Stomach (tissue), 4 donors: Measurements from ENCODE around the gene MEAK7.

Experiments used
- POLR2A ChIP-seq, 4 donors: fragments of 450-650 bp; IDR thresholded peaks; one replicate each; pipeline ENCODE4 v1.6.1; 2016; ENCODE audit warnings: antibody characterized with exemption in 4 of 4, control low read depth in 2 of 4, mild to moderate bottlenecking in 1 of 4, moderate library complexity in 1 of 4
- POLR2AphosphoS5 ChIP-seq, 3 donors: sonication (generic); formaldehyde crosslinking; IDR thresholded peaks; one replicate each; pipeline ENCODE4 v1.6.1; 2016; ENCODE audit warnings: antibody characterized with exemption in 3 of 3
- TF ChIP-seq, protein P1 (sequence below), 7 experiments: fragments of 450-650 bp in 4 of 7; fragments of 200-600 bp in 3 of 7; sonication (generic) in 3 of 7; IDR thresholded peaks; one replicate each; pipeline ENCODE4 v1.5.1; 2016 to 2019; ENCODE audit warnings: antibody characterized with exemption in 7 of 7, control low read depth in 2 of 7, mild to moderate bottlenecking in 1 of 7

DNA sequence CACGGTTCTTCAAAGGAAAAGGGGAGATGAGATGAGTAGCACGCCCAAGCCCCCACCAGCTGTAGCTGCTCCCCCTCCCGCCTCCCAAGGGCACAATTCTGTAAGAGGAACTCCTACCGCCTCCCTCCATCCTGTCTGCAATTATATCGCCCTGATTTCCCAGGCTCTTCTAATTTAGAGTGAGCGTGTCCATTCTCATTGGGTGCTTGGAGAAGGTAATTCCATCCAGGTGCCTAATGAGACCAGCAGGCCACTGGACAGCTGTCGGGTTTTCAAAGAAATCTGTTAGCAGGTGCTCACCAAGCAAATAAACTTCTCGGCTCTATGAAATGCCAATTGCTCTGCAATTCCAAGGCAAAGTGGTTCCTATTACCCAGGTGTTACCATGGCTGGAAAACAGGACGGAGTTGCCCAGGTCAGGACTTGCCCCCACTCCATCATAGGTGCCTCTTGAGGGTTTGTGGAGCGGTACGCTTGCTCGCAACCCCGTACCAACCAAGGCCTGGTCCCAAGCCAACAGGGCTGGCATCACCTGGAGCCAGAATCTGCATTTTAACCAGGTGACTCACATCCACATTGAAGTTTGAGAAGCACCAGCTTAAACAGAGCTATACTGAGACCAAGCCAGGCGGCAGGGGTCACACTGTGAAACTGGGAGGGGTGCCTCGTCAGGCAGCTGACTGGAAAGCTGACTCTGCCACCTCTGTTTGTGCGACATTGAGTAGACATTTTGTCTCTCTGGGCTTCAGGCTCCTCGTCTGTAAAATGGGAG lies 16.5 kb upstream of the MEAK7 start:
- TF ChIP-seq POLR2AphosphoS5 (IDR thresholded peaks at IDR 0.05) (no peak), POLR2A (IDR thresholded peaks at IDR 0.05) (no peak)
- TF ChIP-seq, protein P1, sequence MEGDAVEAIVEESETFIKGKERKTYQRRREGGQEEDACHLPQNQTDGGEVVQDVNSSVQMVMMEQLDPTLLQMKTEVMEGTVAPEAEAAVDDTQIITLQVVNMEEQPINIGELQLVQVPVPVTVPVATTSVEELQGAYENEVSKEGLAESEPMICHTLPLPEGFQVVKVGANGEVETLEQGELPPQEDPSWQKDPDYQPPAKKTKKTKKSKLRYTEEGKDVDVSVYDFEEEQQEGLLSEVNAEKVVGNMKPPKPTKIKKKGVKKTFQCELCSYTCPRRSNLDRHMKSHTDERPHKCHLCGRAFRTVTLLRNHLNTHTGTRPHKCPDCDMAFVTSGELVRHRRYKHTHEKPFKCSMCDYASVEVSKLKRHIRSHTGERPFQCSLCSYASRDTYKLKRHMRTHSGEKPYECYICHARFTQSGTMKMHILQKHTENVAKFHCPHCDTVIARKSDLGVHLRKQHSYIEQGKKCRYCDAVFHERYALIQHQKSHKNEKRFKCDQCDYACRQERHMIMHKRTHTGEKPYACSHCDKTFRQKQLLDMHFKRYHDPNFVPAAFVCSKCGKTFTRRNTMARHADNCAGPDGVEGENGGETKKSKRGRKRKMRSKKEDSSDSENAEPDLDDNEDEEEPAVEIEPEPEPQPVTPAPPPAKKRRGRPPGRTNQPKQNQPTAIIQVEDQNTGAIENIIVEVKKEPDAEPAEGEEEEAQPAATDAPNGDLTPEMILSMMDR (IDR thresholded peaks at IDR 0.05), result no peak
